Measurements from ENCODE around the gene CARD11. TPM values are rescaled to one million over a fixed set of nuclear protein-coding genes. Genes with fewer than 3 reads are reported as not detected.

The CARD11 gene
- polyA plus RNA-seq, 1 experiment = not detected

DNA sequence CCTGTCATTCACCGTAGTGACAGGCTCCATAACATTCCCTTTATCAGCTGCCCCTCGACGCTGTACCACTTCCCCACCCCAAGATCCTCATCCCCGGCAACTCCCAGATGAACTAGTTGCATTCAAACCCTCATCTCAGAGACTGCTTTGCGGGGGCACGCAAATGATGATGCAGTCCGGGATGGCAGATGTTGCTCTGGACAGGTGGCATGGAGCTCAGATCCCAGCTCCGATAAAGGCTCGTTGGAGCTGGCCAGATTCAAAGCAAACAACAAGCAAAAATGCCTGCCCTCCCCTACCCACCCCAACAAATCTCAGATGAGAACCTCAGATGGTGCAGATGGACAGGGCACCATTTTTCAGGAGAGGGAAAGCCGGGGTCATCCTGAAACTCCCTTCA, 46.7 kb downstream of the CARD11 start:
- no peak overlapping the region for H3K4me3 ChIP-seq (ENCODE audit: low read depth, low read length)
- H3K27me3 ChIP-seq (ENCODE audit: control insufficient read depth, insufficient read depth, low read length) = no peaks in the 10 kb centered on the region
- CTCF ChIA-PET = no interaction called here
- DNase-seq (ENCODE audit: low read depth) = no peak
- TF ChIP-seq, protein P1, sequence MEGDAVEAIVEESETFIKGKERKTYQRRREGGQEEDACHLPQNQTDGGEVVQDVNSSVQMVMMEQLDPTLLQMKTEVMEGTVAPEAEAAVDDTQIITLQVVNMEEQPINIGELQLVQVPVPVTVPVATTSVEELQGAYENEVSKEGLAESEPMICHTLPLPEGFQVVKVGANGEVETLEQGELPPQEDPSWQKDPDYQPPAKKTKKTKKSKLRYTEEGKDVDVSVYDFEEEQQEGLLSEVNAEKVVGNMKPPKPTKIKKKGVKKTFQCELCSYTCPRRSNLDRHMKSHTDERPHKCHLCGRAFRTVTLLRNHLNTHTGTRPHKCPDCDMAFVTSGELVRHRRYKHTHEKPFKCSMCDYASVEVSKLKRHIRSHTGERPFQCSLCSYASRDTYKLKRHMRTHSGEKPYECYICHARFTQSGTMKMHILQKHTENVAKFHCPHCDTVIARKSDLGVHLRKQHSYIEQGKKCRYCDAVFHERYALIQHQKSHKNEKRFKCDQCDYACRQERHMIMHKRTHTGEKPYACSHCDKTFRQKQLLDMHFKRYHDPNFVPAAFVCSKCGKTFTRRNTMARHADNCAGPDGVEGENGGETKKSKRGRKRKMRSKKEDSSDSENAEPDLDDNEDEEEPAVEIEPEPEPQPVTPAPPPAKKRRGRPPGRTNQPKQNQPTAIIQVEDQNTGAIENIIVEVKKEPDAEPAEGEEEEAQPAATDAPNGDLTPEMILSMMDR (IDR thresholded peaks at IDR 0.05; ENCODE audit: insufficient read depth, low read depth, low read length) = no peak
- POLR2A ChIA-PET = no interaction called here
- H3K36me3 ChIP-seq (ENCODE audit: control insufficient read depth, insufficient read depth, low read length) = no peaks in the 10 kb centered on the region

DNA sequence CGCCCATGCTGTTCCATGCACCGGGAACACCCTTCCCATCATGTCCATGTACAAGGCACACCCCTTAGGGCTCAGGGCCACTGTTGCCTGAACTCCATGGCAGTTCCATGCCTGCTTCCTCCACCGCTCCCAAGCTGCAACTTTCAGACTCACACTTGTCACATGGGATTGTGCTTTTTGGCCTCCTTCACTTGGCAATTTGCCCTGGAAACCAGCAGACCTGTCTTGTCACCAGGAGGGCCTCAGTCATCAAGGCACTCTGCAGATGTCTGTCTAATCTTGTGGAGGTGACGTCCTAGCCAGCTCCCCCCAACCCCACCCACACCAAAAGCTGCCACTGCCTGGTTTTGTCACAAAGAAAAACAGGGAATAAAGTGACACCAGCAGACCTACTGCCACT, 47.5 kb downstream of the CARD11 start:
- Histone ChIP-seq H3K27me3 (ENCODE audit: control insufficient read depth, insufficient read depth, low read length) (no peaks in the 10 kb centered on the region), H3K4me3 (ENCODE audit: low read depth, low read length) (no peak overlapping the region), H3K36me3 (ENCODE audit: control insufficient read depth, insufficient read depth, low read length) (no peaks in the 10 kb centered on the region)
- ChIA-PET CTCF (interaction anchor here (0.5 kb wide), 1 partner anchor 518 kb away, joined by 3 read pairs; no protein-coding TSS in a partner anchor), POLR2A (no interaction called here)
- TF ChIP-seq, protein P1 (IDR thresholded peaks at IDR 0.05; ENCODE audit: insufficient read depth, low read depth, low read length) = no peak
- DNase-seq (ENCODE audit: low read depth) = no peak

DNA sequence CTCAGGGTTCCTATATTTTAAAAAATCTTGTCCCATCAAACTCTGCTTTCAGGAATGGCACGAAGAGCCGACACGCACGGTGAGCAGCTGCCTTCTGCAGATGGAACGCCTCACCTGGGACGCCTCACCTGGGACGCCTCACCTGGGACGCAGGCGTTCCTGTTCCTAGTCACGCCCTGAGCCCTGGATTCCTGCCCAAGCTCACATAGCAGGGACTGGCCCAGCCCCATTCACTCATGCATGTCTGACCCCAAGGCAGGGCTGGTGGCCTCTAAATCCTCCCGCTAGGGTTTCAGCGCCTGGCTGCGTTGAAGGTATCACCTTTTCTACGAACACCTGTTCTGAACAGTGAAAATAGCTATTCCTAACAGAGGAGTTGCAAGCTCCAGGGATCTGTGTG, 49.8 kb downstream of the CARD11 start:
- Histone ChIP-seq H3K36me3 (ENCODE audit: control insufficient read depth, insufficient read depth, low read length) (no peaks in the 10 kb centered on the region), H3K27me3 (ENCODE audit: control insufficient read depth, insufficient read depth, low read length) (no peaks in the 10 kb centered on the region), H3K4me3 (ENCODE audit: low read depth, low read length) (no peak overlapping the region)
- ChIA-PET CTCF (no interaction called here), POLR2A (no interaction called here)
- DNase-seq (ENCODE audit: low read depth) = no peak
- TF ChIP-seq, protein P1 (IDR thresholded peaks at IDR 0.05; ENCODE audit: insufficient read depth, low read depth, low read length) = no peak

DNA sequence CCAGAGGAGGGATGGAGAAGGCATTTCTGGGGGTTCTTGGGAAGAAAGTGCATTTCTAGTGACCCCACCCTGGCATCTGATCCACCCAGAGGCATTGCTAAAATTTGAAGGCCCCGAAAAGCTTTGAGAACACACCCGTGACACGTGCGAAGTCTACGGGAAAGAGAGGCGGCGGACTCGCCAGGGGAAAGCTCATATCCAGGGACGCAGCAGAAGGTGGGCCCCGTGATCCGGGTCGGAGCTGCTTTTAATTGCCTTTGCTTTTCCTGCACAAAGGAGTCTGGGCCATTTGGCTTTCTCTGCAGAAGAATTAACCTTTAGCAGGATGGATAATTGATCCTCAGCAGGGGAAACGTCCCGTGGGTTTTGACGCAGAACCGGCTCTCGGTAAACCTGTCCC, 50.3 kb downstream of the CARD11 start:
- no peaks in the 10 kb centered on the region for H3K36me3 ChIP-seq (ENCODE audit: control insufficient read depth, insufficient read depth, low read length)
- H3K4me3 ChIP-seq (ENCODE audit: low read depth, low read length) = no peak overlapping the region
- CTCF ChIA-PET = no interaction called here
- TF ChIP-seq, protein P1 (IDR thresholded peaks at IDR 0.05; ENCODE audit: insufficient read depth, low read depth, low read length) = no peak
- no peak for DNase-seq (ENCODE audit: low read depth)
- POLR2A ChIA-PET = no interaction called here
- H3K27me3 ChIP-seq (ENCODE audit: control insufficient read depth, insufficient read depth, low read length) = no peaks in the 10 kb centered on the region

DNA sequence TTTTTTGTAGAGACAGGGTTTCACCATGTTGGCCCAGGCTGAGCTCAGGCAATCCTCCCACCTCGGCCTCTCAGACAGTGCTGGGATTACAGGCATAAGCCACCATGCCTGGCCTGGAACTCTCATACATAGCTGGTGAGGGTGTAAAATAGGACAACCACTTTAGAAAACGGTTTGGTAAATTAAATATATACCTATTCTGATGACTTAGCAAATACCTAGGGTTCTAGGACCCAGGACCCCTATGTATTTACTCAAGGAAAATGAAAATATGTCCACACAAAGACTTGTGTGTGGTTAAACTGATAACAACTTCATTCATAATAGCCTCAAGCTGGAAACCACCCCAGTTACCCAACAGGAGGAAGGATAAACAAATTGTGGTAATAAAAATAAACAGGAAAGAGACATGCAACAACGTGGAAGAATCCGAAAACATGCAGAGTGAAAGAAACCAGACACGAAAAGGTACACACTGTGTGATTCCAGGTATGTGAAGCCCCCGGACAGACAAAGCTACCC, 52.7 kb downstream of the CARD11 start:
- DNase-seq (ENCODE audit: low read depth) = no peak
- H3K4me3 ChIP-seq (ENCODE audit: low read depth, low read length) = no peak overlapping the region
- no peaks in the 10 kb centered on the region for H3K27me3 ChIP-seq (ENCODE audit: control insufficient read depth, insufficient read depth, low read length)
- ChIA-PET CTCF (no interaction called here), POLR2A (no interaction called here)
- TF ChIP-seq, protein P1 (IDR thresholded peaks at IDR 0.05; ENCODE audit: insufficient read depth, low read depth, low read length) = no peak
- no peaks in the 10 kb centered on the region for H3K36me3 ChIP-seq (ENCODE audit: control insufficient read depth, insufficient read depth, low read length)

Measured in BJ (cell line).